K562 (cell line): Measurements from ENCODE around the gene GMIP. TPM values are rescaled to one million over a fixed set of nuclear protein-coding genes. Genes with fewer than 3 reads are reported as not detected.

Source experiments
- ATAC-seq: fragments of 200-7000 bp; cut with Tn5 transposase; 3 replicates; pipeline ENCODE4 v1.9.1; 2020; ENCODE audit warnings: moderate library complexity
- BruUV-seq: library from RNA; stranded (reverse); fragments of 400-500 nt; replicated peaks from 2 replicates; lab custom pipeline; 2021; lab: Mats Ljungman, UMichigan
- CTCF ChIA-PET: fragments of 300-600 bp; formaldehyde crosslinking; extraction: SDS; loops from one replicate; lab custom pipeline; 2021; ENCODE audit warnings: low intra/inter-chr PET ratio; lab: Yijun Ruan, JAX
- POLR2A ChIA-PET: fragments of 300-600, 350-650 bp; sonication (Branson Sonifier 250); formaldehyde crosslinking; extraction: SDS; loops from one replicate; lab custom pipeline; 2021; ENCODE audit warnings: antibody characterized with exemption, inconsistent platforms; lab: Yijun Ruan, JAX
- DNase-seq, 4 experiments: peaks; one replicate each; pipeline versions ENCODE4 v3.0.0 to v3.0.0-alpha.2; 2011 to 2018; ENCODE audit warnings: low spot score in 3 of 4, mixed read lengths in 3 of 4; ENCODE audit errors: extremely low read depth in 1 of 4
- FAIRE-seq: peaks from 2 replicates; lab custom pipeline; 2011; peaks lifted over from hg19 to GRCh38; lab: Jason Lieb, UNC
- H2AFZ ChIP-seq: 2 replicates; pipeline ENCODE4 v1.6.0; 2011; ENCODE audit warnings: low read depth, low read length, control low read depth, inconsistent platforms
- H3K27ac ChIP-seq: fragments of 200-600 bp; 3 replicates; pipeline ENCODE4 v1.8.0; 2011; ENCODE audit warnings: low read depth, mild to moderate bottlenecking, control low read depth, inconsistent platforms, low read length, moderate library complexity, mixed read lengths; ENCODE audit errors: extremely low read depth
- H3K27me3 ChIP-seq, 2 experiments: fragments of 300-600 bp in 1 of 2; 2 replicates in 1 of 2; 3 replicates in 1 of 2; pipeline versions ENCODE4 v1.6.0 to v1.8.0; 2011; ENCODE audit warnings: inconsistent platforms in 2 of 2, low read length in 2 of 2, mild to moderate bottlenecking in 1 of 2, mixed read lengths in 1 of 2, moderate library complexity in 1 of 2; ENCODE audit not compliant: control insufficient read depth in 2 of 2, insufficient read depth in 2 of 2
- H3K36me3 ChIP-seq: fragments of 300-600 bp; 3 replicates; pipeline ENCODE4 v1.8.0; 2011; ENCODE audit warnings: mild to moderate bottlenecking, low read length, inconsistent platforms; ENCODE audit not compliant: control insufficient read depth, insufficient read depth
- H3K4me1 ChIP-seq, 2 experiments: fragments of 200-600 bp in 1 of 2; replicated peaks in 1 of 2; 2 replicates in 1 of 2; 3 replicates in 1 of 2; pipeline versions ENCODE4 v1.5.1 to v1.8.0; 2011; ENCODE audit warnings: inconsistent platforms in 2 of 2, low read length in 2 of 2, mild to moderate bottlenecking in 1 of 2, mixed read lengths in 1 of 2, moderate library complexity in 1 of 2; ENCODE audit not compliant: control insufficient read depth in 2 of 2, insufficient read depth in 2 of 2
- H3K4me2 ChIP-seq: 2 replicates; pipeline ENCODE4 v1.6.1; 2011; ENCODE audit warnings: low read length, control low read depth, inconsistent platforms, mixed read lengths; ENCODE audit not compliant: insufficient read depth
- H3K4me3 ChIP-seq: fragments of 200-600 bp; sonication (generic), shearing (Covaris generic); 2 replicates; pipeline ENCODE4 v1.5.1; 2016; ENCODE audit warnings: control low read depth, inconsistent platforms
- H3K79me2 ChIP-seq: fragments of 200-600 bp; 3 replicates; pipeline ENCODE4 v1.8.0; 2011; ENCODE audit warnings: low read length, inconsistent platforms; ENCODE audit not compliant: control insufficient read depth, insufficient read depth
- H3K9ac ChIP-seq, 2 experiments: 2 replicates each; pipeline versions ENCODE4 v1.6.0 to v1.6.1; 2011; ENCODE audit warnings: low read depth in 2 of 2, low read length in 2 of 2, control low read depth in 1 of 2, inconsistent platforms in 1 of 2, mild to moderate bottlenecking in 1 of 2, mixed read lengths in 1 of 2; ENCODE audit not compliant: insufficient read depth in 1 of 2
- H3K9me1 ChIP-seq: one replicate; pipeline ENCODE4 v1.6.0; 2011; ENCODE audit warnings: inconsistent platforms, mild to moderate bottlenecking, low read length, moderate library complexity; ENCODE audit not compliant: control insufficient read depth, insufficient read depth
- H3K9me3 ChIP-seq: replicated peaks from 2 replicates; pipeline ENCODE4 v1.5.1; 2011; ENCODE audit warnings: low read depth, low read length, inconsistent platforms; ENCODE audit not compliant: control insufficient read depth, insufficient read depth
- H4K20me1 ChIP-seq: replicated peaks from 2 replicates; pipeline ENCODE4 v1.6.1; 2011; ENCODE audit warnings: low read length, inconsistent platforms, mixed read lengths; ENCODE audit not compliant: control insufficient read depth, insufficient read depth
- WGBS: fragments of 100-300 bp; shearing (Covaris generic); methylation state at CpG from one replicate; pipeline ENCODE4 v1.1.6; 2016; ENCODE audit warnings: low coverage, mixed read lengths; ENCODE audit not compliant: insufficient coverage; ENCODE audit errors: missing lambda C conversion rate; 5-methylcytosine and 5-hydroxymethylcytosine counted together
- in situ Hi-C: fragments of 300-500 bp; cut with MboI; formaldehyde crosslinking; loops from 4 replicates; pipeline ENCODE4 v1.15.0; 2018; ENCODE audit warnings: inconsistent platforms, mixed read lengths
- intact Hi-C: fragments of 100-400 bp; cut with micrococcal nuclease; formaldehyde crosslinking; loops from 2 replicates; pipeline ENCODE4 v1.14.2; 2022
- polyA plus RNA-seq, 8 experiments: library from polyadenylated mRNA; depleted of rRNA in 4 of 8; stranded (reverse) in 5 of 8; unstranded in 3 of 8; fragments of >200 nt; fragmentation: Nextera tagmentation in 2 of 8; fragmentation: Illumina TruSeq in 1 of 8; extraction: Ambion mirVana in 2 of 8; extraction: Trizol in 1 of 8; gene quantifications; 2 replicates each; pipeline versions ENCODE4 v1.2.1 to v1.2.3, GENCODE V29; 2011 to 2014; ENCODE audit warnings: inconsistent platforms in 1 of 8, missing spikeins in 1 of 8
- total RNA-seq, 7 experiments: library from RNA; depleted of rRNA in 6 of 7; stranded (reverse); fragments of >200 nt in 6 of 7; fragmentation: Illumina TruSeq in 2 of 7; extraction: Trizol in 2 of 7; gene quantifications; 2 replicates each; pipeline versions ENCODE4 v1.2.1 to v1.2.3, GENCODE V29; 2011 to 2021; ENCODE audit warnings: low replicate concordance in 1 of 7
- TF ChIP-seq, protein P1 (sequence below): IDR thresholded peaks from 2 replicates; pipeline ENCODE4 v1.6.1; 2011; ENCODE audit warnings: borderline replicate concordance, low read depth, mild to moderate bottlenecking, moderate library complexity, low read length; ENCODE audit not compliant: insufficient read depth, poor library complexity, severe bottlenecking

Gene GMIP
- total and polyA plus RNA-seq, 9 of the 15 experiments (the other 6 are each of a cell fraction or from before 2014, with no cell fraction given) = 0.14 to 15.8 (median 3.2) TPM

DNA sequence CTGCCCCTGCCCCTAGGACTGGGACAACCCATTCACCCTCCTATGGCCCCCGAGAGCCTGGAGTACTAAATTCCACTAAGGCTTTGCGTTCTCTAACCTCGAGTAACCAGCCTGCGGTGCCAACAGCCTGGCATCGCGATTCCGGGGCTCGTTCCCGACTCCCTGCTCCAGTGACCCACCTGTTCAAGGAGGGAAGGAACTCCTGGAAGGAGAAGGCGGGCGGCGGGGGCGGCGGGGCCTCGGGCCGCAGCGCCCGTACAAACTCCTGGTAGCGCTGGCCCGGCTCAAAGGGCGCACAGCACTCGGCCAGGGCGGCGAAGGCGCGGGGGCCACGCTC, 6.3 kb downstream of the GMIP start:
- FAIRE-seq = no peak

More for the DNA sequence above, 6.3 kb downstream of the GMIP start:
- TF ChIP-seq, protein P1, sequence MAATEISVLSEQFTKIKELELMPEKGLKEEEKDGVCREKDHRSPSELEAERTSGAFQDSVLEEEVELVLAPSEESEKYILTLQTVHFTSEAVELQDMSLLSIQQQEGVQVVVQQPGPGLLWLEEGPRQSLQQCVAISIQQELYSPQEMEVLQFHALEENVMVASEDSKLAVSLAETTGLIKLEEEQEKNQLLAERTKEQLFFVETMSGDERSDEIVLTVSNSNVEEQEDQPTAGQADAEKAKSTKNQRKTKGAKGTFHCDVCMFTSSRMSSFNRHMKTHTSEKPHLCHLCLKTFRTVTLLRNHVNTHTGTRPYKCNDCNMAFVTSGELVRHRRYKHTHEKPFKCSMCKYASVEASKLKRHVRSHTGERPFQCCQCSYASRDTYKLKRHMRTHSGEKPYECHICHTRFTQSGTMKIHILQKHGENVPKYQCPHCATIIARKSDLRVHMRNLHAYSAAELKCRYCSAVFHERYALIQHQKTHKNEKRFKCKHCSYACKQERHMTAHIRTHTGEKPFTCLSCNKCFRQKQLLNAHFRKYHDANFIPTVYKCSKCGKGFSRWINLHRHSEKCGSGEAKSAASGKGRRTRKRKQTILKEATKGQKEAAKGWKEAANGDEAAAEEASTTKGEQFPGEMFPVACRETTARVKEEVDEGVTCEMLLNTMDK = no peak
- no peaks in the 10 kb centered on the region for H3K9me1 ChIP-seq
- H3K9me3 ChIP-seq = no peaks in the 10 kb centered on the region
- H3K36me3 ChIP-seq = peaks cover 35% of the 10 kb centered on the region; the same call in 2 of the 3 replicates
- POLR2A ChIA-PET = no interaction called here
- in situ Hi-C loops = loop anchor here (25.0 kb wide), 1 partner anchor 100 kb away; the partner anchor contains the start of genes CILP2 and YJEFN3
- peaks cover 0 to 20% of the 10 kb centered on the region in 2 experiments; a peak in 2 of 5 replicates for H3K4me1 ChIP-seq
- DNase-seq = no peak
- no peak for ATAC-seq
- no peaks in the 10 kb centered on the region for H3K79me2 ChIP-seq
- no peak overlapping the region for H2AFZ ChIP-seq
- WGBS = 63% methylated on average over 10 of the region's 27 CpGs
- H3K9ac ChIP-seq = no peak overlapping the region
- CTCF ChIA-PET = no interaction called here
- no peaks in the 10 kb centered on the region for H4K20me1 ChIP-seq
- no TSS peak for BruUV-seq
- no peak overlapping the region for H3K27ac ChIP-seq
- intact Hi-C loops = no loop called here
- no peak overlapping the region for H3K4me3 ChIP-seq
- no peaks in the 10 kb centered on the region for H3K27me3 ChIP-seq
- no peak overlapping the region for H3K4me2 ChIP-seq
